Fibroblast of lung (primary cell): ENCODE measurements around the gene GPHN. TPM values are rescaled to one million over a fixed set of nuclear protein-coding genes. Genes with fewer than 3 reads are reported as not detected.

Source experiments
- DNase-seq, 2 donors: peaks; one replicate each; pipeline versions ENCODE4 v3.0.0 to v3.0.0-alpha.2; 2010; ENCODE audit warnings: low read depth in 2 of 2
- H2AFZ ChIP-seq: 2 replicates; pipeline ENCODE4 v1.5.1; 2012; ENCODE audit warnings: low read length, control low read depth, inconsistent platforms
- H3K27ac ChIP-seq: 2 replicates; pipeline ENCODE4 v1.5.1; 2011; ENCODE audit warnings: low read length, control low read depth; ENCODE audit not compliant: insufficient read depth
- H3K27me3 ChIP-seq: 2 replicates; pipeline ENCODE4 v1.5.1; 2011; ENCODE audit warnings: mild to moderate bottlenecking, low read length; ENCODE audit not compliant: control insufficient read depth, insufficient read depth
- H3K36me3 ChIP-seq: 2 replicates; pipeline ENCODE4 v1.5.1; 2011; ENCODE audit warnings: low read length; ENCODE audit not compliant: control insufficient read depth, insufficient read depth
- H3K4me1 ChIP-seq: 2 replicates; pipeline ENCODE4 v1.5.1; 2011; ENCODE audit warnings: low read length; ENCODE audit not compliant: control insufficient read depth, insufficient read depth; ENCODE audit errors: extremely low read depth
- H3K4me2 ChIP-seq: 2 replicates; pipeline ENCODE4 v1.5.1; 2011; ENCODE audit warnings: low read length, control low read depth; ENCODE audit not compliant: insufficient read depth; ENCODE audit errors: extremely low read depth
- H3K4me3 ChIP-seq, 4 experiments: fragments of 200-600 bp in 1 of 4; sonication (generic) in 1 of 4; replicated peaks in 1 of 4; 2 replicates each; pipeline ENCODE4 v1.5.1; 2011 to 2016; ENCODE audit warnings: low read length in 4 of 4, low read depth in 3 of 4, mild to moderate bottlenecking in 3 of 4, control low read depth in 2 of 4, inconsistent platforms in 1 of 4, mixed read lengths in 1 of 4; ENCODE audit not compliant: insufficient read depth in 1 of 4; ENCODE audit errors: control extremely low read depth in 1 of 4
- H3K79me2 ChIP-seq: 2 replicates; pipeline ENCODE4 v1.5.1; 2012; ENCODE audit warnings: mild to moderate bottlenecking, low read length, inconsistent platforms; ENCODE audit not compliant: control insufficient read depth, insufficient read depth
- H3K9ac ChIP-seq: 2 replicates; pipeline ENCODE4 v1.5.1; 2011; ENCODE audit warnings: mild to moderate bottlenecking, low read length, control low read depth; ENCODE audit not compliant: insufficient read depth
- H3K9me3 ChIP-seq: 2 replicates; pipeline ENCODE4 v1.5.1; 2012; ENCODE audit warnings: low read depth, low read length; ENCODE audit not compliant: control insufficient read depth, insufficient read depth
- H4K20me1 ChIP-seq: 2 replicates; pipeline ENCODE4 v1.5.1; 2011; ENCODE audit warnings: low read length; ENCODE audit not compliant: control insufficient read depth, insufficient read depth; ENCODE audit errors: extremely low read depth
- CTCF ChIP-seq, 2 donors: IDR thresholded peaks in 1 of 2; conservative IDR thresholded peaks in 1 of 2; 1 replicate in 1 of 2; 2 replicates in 1 of 2; pipeline ENCODE4 v1.5.1; 2011 to 2012; ENCODE audit warnings: low read length in 2 of 2, control low read depth in 1 of 2, inconsistent platforms in 1 of 2, low read depth in 1 of 2, mild to moderate bottlenecking in 1 of 2
- EZH2 ChIP-seq: IDR thresholded peaks from 2 replicates; pipeline ENCODE4 v1.5.1; 2012; ENCODE audit warnings: low read length, control low read depth, mild to moderate bottlenecking; ENCODE audit errors: missing control alignments
- polyA plus RNA-seq, 2 donors: library from polyadenylated mRNA; depleted of rRNA in 1 of 2; stranded (reverse) in 1 of 2; unstranded in 1 of 2; fragments of >200 nt; gene quantifications; 2 replicates each; pipeline ENCODE4 v1.2.1, GENCODE V29; 2011 to 2012; ENCODE audit warnings: missing spikeins in 1 of 2
- total RNA-seq: library from RNA; depleted of rRNA; stranded (reverse); fragments of >200 nt; gene quantifications from 2 replicates; pipeline ENCODE4 v1.2.1, GENCODE V29; 2014

GPHN gene
- total and polyA plus RNA-seq, 2 donors (not counting 1 experiment from before 2014, with no cell fraction given), result 8.3 to 13.9 TPM

GRCh38 chr14:67173719-67174118 is 665.8 kb downstream of the GPHN start:
- no peak for DNase-seq
- Histone ChIP-seq H3K79me2 (no peaks in the 10 kb centered on the region), H3K4me3 (no peak overlapping the region), H3K27me3 (no peaks in the 10 kb centered on the region), H3K36me3 (no peaks in the 10 kb centered on the region), H4K20me1 (no peaks in the 10 kb centered on the region), H3K9ac (no peak overlapping the region), H3K9me3 (no peaks in the 10 kb centered on the region), H3K27ac (no peak overlapping the region), H3K4me1 (no peaks in the 10 kb centered on the region), H3K4me2 (no peak overlapping the region), H2AFZ (no peak overlapping the region)
- no peak for TF ChIP-seq CTCF (conservative IDR thresholded peaks at IDR 0.05 in 1 of 2, IDR thresholded peaks at IDR 0.05 in 1 of 2; ENCODE audit: low read depth in 1 of 2, low read length in 2 of 2)
- no peak for TF ChIP-seq EZH2

GRCh38 chr14:67186172-67186768 is 678.3 kb downstream of the GPHN start:
- TF ChIP-seq CTCF (conservative IDR thresholded peaks at IDR 0.05 in 1 of 2, IDR thresholded peaks at IDR 0.05 in 1 of 2; ENCODE audit: low read depth in 1 of 2, low read length in 2 of 2), result no peak
- TF ChIP-seq EZH2, result no peak
- H2AFZ ChIP-seq, result no peak overlapping the region

DNA sequence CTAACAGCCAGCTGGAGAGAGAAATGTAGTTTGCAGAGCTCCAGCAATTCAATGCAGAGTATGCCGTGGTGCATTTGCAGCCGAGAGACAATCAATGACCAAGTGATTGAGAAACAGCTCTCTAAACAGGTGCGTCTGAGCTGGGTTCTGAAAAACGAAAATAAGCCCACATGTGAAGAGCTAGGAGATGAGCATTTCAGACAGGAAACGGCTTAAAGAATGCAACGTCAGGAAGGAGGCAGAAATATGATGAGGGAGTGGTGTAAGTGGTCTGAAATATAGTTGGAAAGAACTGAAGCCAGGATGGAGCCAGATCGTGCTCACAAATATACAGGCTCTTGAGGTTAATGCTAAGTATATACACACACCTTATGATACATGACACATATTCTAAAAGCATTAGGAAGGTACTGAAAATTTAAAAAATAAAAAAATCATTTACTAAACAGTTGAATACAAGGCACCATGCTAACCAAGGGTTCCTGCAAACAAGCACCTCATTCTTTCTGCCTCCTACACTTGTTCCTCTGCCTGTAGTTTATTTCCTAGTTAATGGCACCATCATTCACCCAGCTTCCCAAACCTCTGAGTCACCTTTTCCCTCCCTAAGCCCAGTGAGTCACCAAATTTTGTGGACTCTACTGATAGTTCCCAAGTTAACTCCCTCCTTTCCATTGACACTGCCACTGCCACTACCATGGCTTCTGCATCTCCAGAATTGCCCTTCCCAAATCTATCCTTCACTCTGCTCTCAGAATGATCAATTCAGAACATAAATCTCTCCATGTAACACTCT is 679.0 kb downstream of the GPHN start:
- Histone ChIP-seq H3K36me3 (no peaks in the 10 kb centered on the region), H3K27me3 (no peaks in the 10 kb centered on the region), H3K4me1 (peaks cover 11% of the 10 kb centered on the region), H3K4me2 (peak overlapping the region; percentile 20), H3K79me2 (no peaks in the 10 kb centered on the region), H4K20me1 (no peaks in the 10 kb centered on the region), H2AFZ (no peak overlapping the region), H3K4me3 (no peak overlapping the region), H3K27ac (no peak overlapping the region), H3K9ac (no peak overlapping the region), H3K9me3 (no peaks in the 10 kb centered on the region)
- DNase-seq, result peak; percentile 63 to 93
- no peak for TF ChIP-seq EZH2
- TF ChIP-seq CTCF (conservative IDR thresholded peaks at IDR 0.05 in 1 of 2, IDR thresholded peaks at IDR 0.05 in 1 of 2; ENCODE audit: low read depth in 1 of 2, low read length in 2 of 2), result no peak

More at GRCh38 chr14:67186172-67186768, 678.3 kb downstream of the GPHN start:
- Histone ChIP-seq H3K79me2 (no peaks in the 10 kb centered on the region), H3K27me3 (no peaks in the 10 kb centered on the region), H3K9ac (no peak overlapping the region), H4K20me1 (no peaks in the 10 kb centered on the region), H3K27ac (no peak overlapping the region), H3K4me3 (no peak overlapping the region), H3K9me3 (no peaks in the 10 kb centered on the region), H3K36me3 (no peaks in the 10 kb centered on the region), H3K4me2 (no peak overlapping the region), H3K4me1 (peaks cover 11% of the 10 kb centered on the region)
- DNase-seq, result no peak
